ENCODE results near the gene TTYH2.
"Not testable (repeated sequence)": the region's sequence is repeated elsewhere in the genome, so short reads cannot be mapped to it uniquely, and the experiment has no call there.

The TTYH2 gene

DNA sequence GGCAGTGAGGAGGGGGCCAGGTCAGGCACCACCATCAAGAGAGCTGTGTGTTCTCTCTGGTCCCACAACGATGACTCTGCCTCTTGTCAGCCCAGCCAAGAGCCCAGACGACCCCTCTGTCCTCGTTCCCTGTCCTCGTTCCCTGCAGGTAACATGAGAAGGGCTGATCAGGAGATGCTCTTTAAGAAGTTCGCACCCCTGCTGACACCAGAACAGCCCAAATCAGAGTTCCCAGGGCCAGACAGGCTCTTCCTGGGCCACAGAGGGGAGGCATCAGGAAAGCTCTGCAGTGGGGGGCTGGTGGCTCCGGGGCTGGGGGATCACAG is 47.1 kb downstream of the TTYH2 start:
- Mint-ChIP-seq H3K9me3 (no peaks in the 10 kb centered on the region), H3K4me1 (ENCODE audit: low read depth) (no peaks in the 10 kb centered on the region), H3K27ac (no peak overlapping the region), H3K36me3 (ENCODE audit: low read depth) (no peaks in the 10 kb centered on the region), H3K27me3 (ENCODE audit: low read depth) (no peaks in the 10 kb centered on the region), H3K4me3 (no peak overlapping the region)
- DNase-seq (ENCODE audit: low spot score): no peak

- Mint-ChIP-seq H3K4me3 (no peak overlapping the region), H3K27me3 (ENCODE audit: low read depth) (no peaks in the 10 kb centered on the region)
- DNase-seq (ENCODE audit: low spot score): no peak
Measured at GRCh38 chr17:74262601-74263000, 49.2 kb downstream of the TTYH2 start.

GRCh38 chr17:74267054-74267453 is 53.7 kb downstream of the TTYH2 start:
- H3K27ac Mint-ChIP-seq; H3K4me1 Mint-ChIP-seq (ENCODE audit: low read depth); H3K27me3 Mint-ChIP-seq (ENCODE audit: low read depth); H3K9me3 Mint-ChIP-seq; DNase-seq (ENCODE audit: low spot score); H3K36me3 Mint-ChIP-seq (ENCODE audit: low read depth); H3K4me3 Mint-ChIP-seq: not testable (repeated sequence)

More at GRCh38 chr17:74262601-74263000, 49.2 kb downstream of the TTYH2 start:
- Mint-ChIP-seq H3K27ac (no peak overlapping the region), H3K9me3 (no peaks in the 10 kb centered on the region), H3K4me1 (ENCODE audit: low read depth) (peaks cover under 1% of the 10 kb centered on the region), H3K36me3 (ENCODE audit: low read depth) (peaks cover 5% of the 10 kb centered on the region)

DNA sequence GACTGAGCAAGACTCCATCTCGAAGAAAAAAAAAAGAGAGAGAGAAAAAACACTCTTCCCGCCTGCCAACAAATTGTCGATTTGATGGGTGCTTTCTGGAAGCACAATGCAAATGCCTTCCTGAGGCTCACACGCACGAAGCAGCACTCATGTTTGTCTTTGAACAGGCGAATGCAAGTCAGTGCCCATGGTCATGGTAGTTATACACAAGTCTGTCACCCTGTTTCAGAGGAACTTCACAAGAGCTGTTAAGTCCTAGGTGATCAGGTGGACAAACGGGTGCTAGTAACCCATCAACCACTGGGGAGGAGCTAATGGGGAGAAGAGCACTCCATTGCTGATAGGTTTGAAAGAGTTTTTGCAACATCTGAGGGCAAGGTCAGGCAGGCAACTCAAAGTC is 54.2 kb downstream of the TTYH2 start:
- Mint-ChIP-seq H3K36me3 (ENCODE audit: low read depth) (peaks cover 5% of the 10 kb centered on the region), H3K9me3 (no peaks in the 10 kb centered on the region), H3K4me3 (no peak overlapping the region), H3K27me3 (ENCODE audit: low read depth) (no peaks in the 10 kb centered on the region), H3K27ac (peak overlapping the region; percentile 64), H3K4me1 (ENCODE audit: low read depth) (peaks cover 9% of the 10 kb centered on the region)
- DNase-seq (ENCODE audit: low spot score): no peak

DNA sequence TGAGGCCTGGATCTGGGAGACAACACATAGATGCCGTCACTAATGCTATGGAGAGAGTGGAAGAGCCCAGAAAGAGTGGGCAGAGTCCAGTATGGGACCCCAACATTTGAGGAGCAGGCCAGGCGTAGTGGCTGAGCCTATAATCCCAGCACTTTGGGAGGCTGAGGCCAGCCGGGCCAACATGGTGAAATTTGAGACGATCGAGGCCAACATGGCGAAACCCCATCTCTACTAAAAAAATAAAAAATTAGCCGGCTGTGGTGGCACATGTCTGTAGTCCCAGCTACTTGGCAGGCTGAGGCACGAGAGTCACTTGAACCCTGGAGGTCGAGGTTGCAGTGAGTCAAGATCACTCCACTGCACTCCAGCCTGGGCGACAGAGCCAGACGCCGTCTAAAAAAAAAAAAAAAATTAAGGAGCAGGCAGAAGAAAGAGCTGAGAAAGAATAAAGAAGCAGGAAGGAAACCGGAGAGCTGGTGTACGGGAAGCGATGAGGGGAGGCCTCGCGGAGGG is 54.7 kb downstream of the TTYH2 start:
- no peak for DNase-seq (ENCODE audit: low spot score)
- Mint-ChIP-seq H3K4me3 (no peak overlapping the region), H3K9me3 (no peaks in the 10 kb centered on the region), H3K36me3 (ENCODE audit: low read depth) (peaks cover 5% of the 10 kb centered on the region), H3K4me1 (ENCODE audit: low read depth) (peaks cover 9% of the 10 kb centered on the region), H3K27ac (peak overlapping the region; percentile 64), H3K27me3 (ENCODE audit: low read depth) (no peaks in the 10 kb centered on the region)

DNA sequence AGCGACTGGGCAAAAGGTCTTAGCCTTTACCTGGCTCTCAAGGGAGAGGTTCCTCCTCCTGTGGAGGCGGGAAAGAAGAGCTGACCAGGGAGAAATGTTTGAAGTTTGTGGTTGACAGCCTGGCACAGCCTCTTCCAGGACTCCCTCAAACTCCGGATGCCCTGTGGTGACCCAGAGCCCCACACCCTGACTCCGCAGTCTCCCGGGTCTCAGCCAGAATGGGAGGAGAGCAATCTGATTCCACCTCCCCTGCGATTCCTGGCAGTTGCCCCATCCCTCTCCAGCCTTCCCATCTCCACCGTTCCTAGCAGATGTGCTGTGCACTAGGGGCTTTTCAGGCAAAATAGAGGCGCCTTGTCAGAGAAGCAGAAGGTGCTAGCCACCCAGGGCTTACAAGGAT is 55.2 kb downstream of the TTYH2 start:
- Mint-ChIP-seq H3K36me3 (ENCODE audit: low read depth) (peaks cover 5% of the 10 kb centered on the region), H3K9me3 (no peaks in the 10 kb centered on the region), H3K4me3 (no peak overlapping the region), H3K27me3 (ENCODE audit: low read depth) (no peaks in the 10 kb centered on the region), H3K4me1 (ENCODE audit: low read depth) (peaks cover 9% of the 10 kb centered on the region), H3K27ac (no peak overlapping the region)
- DNase-seq (ENCODE audit: low spot score): no peak

DNA sequence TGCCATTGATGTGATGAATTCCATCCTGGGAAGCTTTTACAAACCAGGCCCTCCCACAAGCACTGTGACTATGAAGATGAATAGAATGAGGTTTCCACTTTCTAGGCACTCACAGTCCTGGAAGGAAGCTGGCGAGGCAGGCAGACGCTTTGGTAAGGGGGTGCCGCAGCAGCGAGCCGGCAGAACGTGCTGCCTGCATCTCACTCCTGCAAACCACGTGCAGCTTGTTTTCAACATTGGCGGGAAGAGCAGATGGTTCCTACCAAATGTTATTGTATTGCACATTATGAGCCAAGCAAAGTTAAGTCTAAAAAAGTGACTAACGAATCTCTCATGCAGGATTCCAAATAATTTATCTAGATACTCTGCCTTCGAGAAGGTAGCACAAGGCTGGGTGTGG is 57.0 kb downstream of the TTYH2 start:
- no peak for DNase-seq (ENCODE audit: low spot score)
- Mint-ChIP-seq H3K4me1 (ENCODE audit: low read depth) (peaks cover 24% of the 10 kb centered on the region), H3K36me3 (ENCODE audit: low read depth) (peaks cover 5% of the 10 kb centered on the region), H3K4me3 (no peak overlapping the region), H3K27me3 (ENCODE audit: low read depth) (no peaks in the 10 kb centered on the region), H3K9me3 (no peaks in the 10 kb centered on the region), H3K27ac (no peak overlapping the region)

DNA sequence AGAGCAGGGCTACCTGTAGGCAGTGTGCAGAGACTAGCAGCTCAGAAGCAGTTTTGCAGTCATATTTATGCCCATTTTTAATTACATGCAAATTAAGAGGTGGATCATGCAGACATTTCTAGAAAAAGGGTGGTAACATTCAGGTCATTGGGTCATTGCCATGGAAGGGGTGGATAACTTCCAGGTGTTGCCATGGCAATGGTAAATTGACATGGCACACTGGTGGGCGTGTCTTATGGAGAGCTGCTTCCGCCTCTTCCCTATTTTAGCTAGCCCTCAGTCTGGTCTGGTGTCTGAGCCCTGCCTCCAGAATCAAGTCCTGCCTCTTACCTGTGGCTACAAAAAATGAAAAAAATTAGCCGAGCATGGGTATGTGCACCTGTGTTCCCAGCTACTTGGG is 57.9 kb downstream of the TTYH2 start:
- H3K27ac Mint-ChIP-seq: no peak overlapping the region
- H3K4me3 Mint-ChIP-seq: no peak overlapping the region
- no peaks in the 10 kb centered on the region for H3K9me3 Mint-ChIP-seq
- peaks cover 5% of the 10 kb centered on the region for H3K36me3 Mint-ChIP-seq (ENCODE audit: low read depth)
- peaks cover 31% of the 10 kb centered on the region for H3K4me1 Mint-ChIP-seq (ENCODE audit: low read depth)
- no peaks in the 10 kb centered on the region for H3K27me3 Mint-ChIP-seq (ENCODE audit: low read depth)
- no peak for DNase-seq (ENCODE audit: low spot score)

DNA sequence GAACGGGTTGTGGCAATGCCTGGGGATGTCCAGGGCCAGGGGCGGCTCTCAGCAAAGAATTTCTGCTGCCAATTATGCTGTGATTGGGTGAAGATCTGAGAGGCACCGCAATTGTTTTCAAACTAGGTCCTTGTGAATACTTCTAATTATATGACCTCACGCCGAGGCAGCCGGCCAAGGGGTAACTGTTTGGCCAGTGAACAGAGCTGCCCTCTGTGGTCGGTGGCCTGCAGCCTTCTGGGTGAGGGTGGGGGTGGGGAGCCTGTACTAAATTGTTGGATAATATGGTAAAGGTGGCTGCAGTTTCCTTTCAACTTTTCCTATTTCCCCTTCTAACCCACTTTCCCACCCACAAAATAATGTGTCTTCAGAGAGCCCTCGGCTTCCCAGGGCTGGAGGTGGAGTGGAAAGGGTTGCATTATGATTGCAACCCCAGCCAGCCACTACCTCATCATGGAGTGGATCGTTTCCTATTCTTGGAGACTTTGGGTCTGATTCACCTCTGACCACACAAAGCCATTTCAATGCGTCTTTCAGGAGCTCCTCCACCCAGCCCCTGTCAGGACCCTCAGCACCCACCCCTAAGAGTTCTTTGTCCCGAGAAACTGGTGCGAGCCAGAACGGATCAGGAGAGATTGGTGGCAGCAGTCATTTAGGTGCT is 58.7 kb downstream of the TTYH2 start:
- Mint-ChIP-seq H3K4me3 (no peak overlapping the region), H3K27me3 (ENCODE audit: low read depth) (no peaks in the 10 kb centered on the region), H3K4me1 (ENCODE audit: low read depth) (peaks cover 34% of the 10 kb centered on the region), H3K36me3 (ENCODE audit: low read depth) (peaks cover 1% of the 10 kb centered on the region), H3K9me3 (no peaks in the 10 kb centered on the region), H3K27ac (no peak overlapping the region)
- DNase-seq (ENCODE audit: low spot score): no peak

GRCh38 chr17:74272731-74273201 is 59.4 kb downstream of the TTYH2 start:
- Mint-ChIP-seq H3K4me1 (ENCODE audit: low read depth) (peaks cover 33% of the 10 kb centered on the region), H3K27me3 (ENCODE audit: low read depth) (no peaks in the 10 kb centered on the region), H3K27ac (no peak overlapping the region), H3K4me3 (no peak overlapping the region), H3K36me3 (ENCODE audit: low read depth) (no peaks in the 10 kb centered on the region), H3K9me3 (no peaks in the 10 kb centered on the region)
- no peak for DNase-seq (ENCODE audit: low spot score)

GRCh38 chr17:74274060-74274708 is 60.8 kb downstream of the TTYH2 start, which contains the start of gene DNAI2:
Gene DNAI2, plus strand, starts transcription at chr17:74274234. Its CDS starts 7,584 bp downstream, at chr17:74281818.
- DNase-seq (ENCODE audit: low spot score): no peak
- Mint-ChIP-seq H3K4me1 (ENCODE audit: low read depth) (peaks cover 37% of the 10 kb centered on the region), H3K9me3 (no peaks in the 10 kb centered on the region)

DNA sequence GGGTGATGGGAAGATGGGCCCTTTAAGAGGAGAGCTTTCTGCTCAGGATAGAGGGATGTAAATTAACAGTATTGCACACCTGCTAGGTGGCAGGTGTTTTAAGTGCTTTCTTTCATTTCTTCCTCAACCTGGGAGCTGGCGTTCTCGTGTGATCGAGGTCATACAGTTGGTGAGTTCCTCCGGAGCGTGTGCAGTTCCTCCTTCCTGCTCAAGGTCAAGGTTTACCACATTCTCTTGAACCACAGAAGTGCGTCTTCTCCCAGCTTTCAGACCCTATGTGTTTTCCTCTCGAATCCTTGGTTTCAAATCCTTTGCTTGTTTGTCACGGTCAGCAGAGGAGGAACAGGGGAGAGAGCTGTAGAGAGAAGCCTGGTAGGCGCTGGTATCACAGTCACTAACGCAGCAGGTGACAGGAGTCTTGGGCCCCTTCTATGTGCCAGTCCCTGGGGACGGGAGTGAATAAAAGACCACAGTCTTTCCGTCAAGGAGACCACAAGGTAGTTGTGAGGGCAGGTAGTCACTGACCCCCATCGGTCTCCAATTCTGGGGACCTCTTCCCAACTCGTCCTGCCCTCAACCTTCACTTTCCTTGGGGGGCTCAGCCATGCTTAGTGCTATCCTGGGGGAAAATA is 61.5 kb downstream of the TTYH2 start:
- Mint-ChIP-seq H3K4me3 (peak overlapping the region; percentile 43), H3K36me3 (ENCODE audit: low read depth) (peaks cover 2% of the 10 kb centered on the region), H3K27me3 (ENCODE audit: low read depth) (no peaks in the 10 kb centered on the region), H3K9me3 (no peaks in the 10 kb centered on the region), H3K4me1 (ENCODE audit: low read depth) (peaks cover 39% of the 10 kb centered on the region), H3K27ac (peak overlapping the region; percentile 49)
- DNase-seq (ENCODE audit: low spot score): no peak

More at GRCh38 chr17:74274060-74274708, 60.8 kb downstream of the TTYH2 start, which contains the start of gene DNAI2:
- Mint-ChIP-seq H3K36me3 (ENCODE audit: low read depth) (no peaks in the 10 kb centered on the region), H3K4me3 (peak within 1 kb of the TSS; percentile 61), H3K27me3 (ENCODE audit: low read depth) (no peaks in the 10 kb centered on the region), H3K27ac (peak within 1 kb of the TSS; percentile 49)

GRCh38 chr17:74276051-74276476 is 62.7 kb downstream of the TTYH2 start:
- Mint-ChIP-seq H3K36me3 (ENCODE audit: low read depth) (peaks cover 6% of the 10 kb centered on the region), H3K4me3 (no peak overlapping the region), H3K27me3 (ENCODE audit: low read depth) (no peaks in the 10 kb centered on the region), H3K27ac (peak overlapping the region; percentile 13), H3K4me1 (ENCODE audit: low read depth) (peaks cover 48% of the 10 kb centered on the region), H3K9me3 (no peaks in the 10 kb centered on the region)
- no peak for DNase-seq (ENCODE audit: low spot score)

GRCh38 chr17:74276541-74277009 is 63.2 kb downstream of the TTYH2 start:
- peaks cover 6% of the 10 kb centered on the region for H3K36me3 Mint-ChIP-seq (ENCODE audit: low read depth)
- DNase-seq (ENCODE audit: low spot score): no peak
- no peaks in the 10 kb centered on the region for H3K27me3 Mint-ChIP-seq (ENCODE audit: low read depth)
- peaks cover 48% of the 10 kb centered on the region for H3K4me1 Mint-ChIP-seq (ENCODE audit: low read depth)
- H3K9me3 Mint-ChIP-seq: no peaks in the 10 kb centered on the region
- peak overlapping the region; percentile 13 for H3K27ac Mint-ChIP-seq
- no peak overlapping the region for H3K4me3 Mint-ChIP-seq

All from T-helper 2 cell treated with Interferon-gamma antibody and Interleukin-4, amounts not matched to agents 5 μg/mL and 100 μg/mL, for 36 hours (primary cell).